Gastrocnemius medialis (tissue), 4 donors: Measurements from ENCODE around the gene SIK2. TPM values are rescaled to one million over a fixed set of nuclear protein-coding genes. Genes with fewer than 3 reads are reported as not detected.

Experiments used
- ATAC-seq, 2 donors: fragments of 150-250 bp; one replicate each; pipeline ENCODE4 v1.9.1; 2016
- DNase-seq, 2 donors: peaks; one replicate each; pipeline ENCODE4 v3.0.0-alpha.2; 2019
- H3K27ac ChIP-seq, 4 donors: fragments of 200-600 bp; sonication (generic); 1 replicate in 1 of 4; 2 replicates in 3 of 4; pipeline ENCODE4 v1.5.1; 2016 to 2018; ENCODE audit warnings: mild to moderate bottlenecking in 2 of 4, moderate library complexity in 1 of 4
- H3K27me3 ChIP-seq, 3 donors: fragments of 200-600 bp; sonication (generic) in 2 of 3; 1 replicate in 1 of 3; 2 replicates in 2 of 3; pipeline versions ENCODE4 v1.5.1 to v1.6.0; 2016 to 2019; ENCODE audit warnings: mild to moderate bottlenecking in 1 of 3, moderate library complexity in 1 of 3
- H3K36me3 ChIP-seq, 2 donors: fragments of 200-600 bp; sonication (generic) in 1 of 2; one replicate each; pipeline ENCODE4 v1.5.1; 2017 to 2018
- H3K4me1 ChIP-seq, 2 donors: fragments of 200-600 bp; sonication (generic) in 1 of 2; one replicate each; pipeline ENCODE4 v1.5.1; 2016 to 2017; ENCODE audit warnings: mild to moderate bottlenecking in 2 of 2
- H3K4me3 ChIP-seq, 4 donors: fragments of 200-600 bp; sonication (generic) in 3 of 4; 1 replicate in 1 of 4; 2 replicates in 3 of 4; pipeline ENCODE4 v1.5.1; 2016 to 2019; ENCODE audit warnings: mild to moderate bottlenecking in 2 of 4
- H3K9me3 ChIP-seq, 3 donors: fragments of 200-600 bp; sonication (generic) in 2 of 3; 1 replicate in 1 of 3; 2 replicates in 2 of 3; pipeline ENCODE4 v1.5.1; 2016 to 2019
- CTCF ChIP-seq, 5 experiments: fragments of 450-650 bp in 3 of 5; fragments of 200-600 bp in 2 of 5; sonication (generic) in 2 of 5; IDR thresholded peaks in 4 of 5; conservative IDR thresholded peaks in 1 of 5; 1 replicate in 4 of 5; 2 replicates in 1 of 5; pipeline ENCODE4 v1.5.1; 2016 to 2019; ENCODE audit warnings: antibody characterized with exemption in 5 of 5, mild to moderate bottlenecking in 3 of 5, moderate library complexity in 3 of 5
- POLR2A ChIP-seq, 2 donors: fragments of 450-650 bp; IDR thresholded peaks; one replicate each; pipeline ENCODE4 v1.6.1; 2017; ENCODE audit warnings: antibody characterized with exemption in 2 of 2, mild to moderate bottlenecking in 2 of 2, moderate library complexity in 2 of 2
- in situ Hi-C, 4 donors: fragments of 200-750 bp; cut with MboI; loops; one replicate each; pipeline versions ENCODE4 v1.15.0 to v1.8.0; 2017; ENCODE audit warnings: low sequenced_read_pairs in 4 of 4
- intact Hi-C: fragments of 100-400 bp; cut with DNase I; formaldehyde crosslinking; loops from one replicate; pipeline ENCODE4 v1.15.1; 2023; ENCODE audit warnings: low total_unique reads
- total RNA-seq, 4 donors: library from RNA; depleted of rRNA; stranded (reverse); fragments of >200 nt; gene quantifications; one replicate each; pipeline versions ENCODE4 v1.1.0 to v1.2.3, GENCODE V29; 2016

Gene SIK2
- total RNA-seq, 4 donors from 2014 or later: 16.5 to 98.7 (median 43.8) TPM

GRCh38 chr11:111735262-111736116, 133.2 kb downstream of the SIK2 start:
- Histone ChIP-seq H3K36me3 (no peaks in the 10 kb centered on the region), H3K27me3 (no peaks in the 10 kb centered on the region), H3K4me3 (peak overlapping the region; percentile 42 to 58 (median 54)), H3K9me3 (no peaks in the 10 kb centered on the region), H3K4me1 (peaks cover 81 to 82% of the 10 kb centered on the region in 2 donors), H3K27ac (peak overlapping the region; percentile 85 to 97 (median 96))
- in situ Hi-C loops: no loop called here
- ATAC-seq (peak; percentile 34 to 59), DNase-seq (peak; percentile 66 to 75)
- peak; percentile 65 to 79 for TF ChIP-seq POLR2A (IDR thresholded peaks at IDR 0.05)
- no peak for TF ChIP-seq CTCF (IDR thresholded peaks at IDR 0.05 in 4 of 5, conservative IDR thresholded peaks at IDR 0.05 in 1 of 5)
- intact Hi-C loops: loop anchor here (1.0 to 2.0 kb wide), 2 partner anchors 31 to 133 kb away; partner anchors contain the start of genes PPP2R1B and SIK2

- Histone ChIP-seq H3K4me1 (peaks cover 75 to 77% of the 10 kb centered on the region in 2 donors), H3K4me3 (peak overlapping the region; percentile 42 to 58 (median 54)), H3K9me3 (no peaks in the 10 kb centered on the region), H3K36me3 (peaks cover 0 to 6% of the 10 kb centered on the region in 2 donors), H3K27me3 (no peaks in the 10 kb centered on the region), H3K27ac (peak overlapping the region; percentile 85 to 97 (median 96))
- DNase-seq: peak in 1 of 2 donors; percentile 11
- no peak for ATAC-seq
- intact Hi-C loops (loop anchor here (1.0 kb wide), 1 partner anchor 30 kb away; the partner anchor contains the start of gene PPP2R1B), in situ Hi-C loops (no loop called here)
- TF ChIP-seq CTCF (IDR thresholded peaks at IDR 0.05 in 4 of 5, conservative IDR thresholded peaks at IDR 0.05 in 1 of 5) (no peak), POLR2A (IDR thresholded peaks at IDR 0.05) (no peak)
Measured at GRCh38 chr11:111736181-111736590, 133.9 kb downstream of the SIK2 start.

GRCh38 chr11:111736621-111737443, 134.6 kb downstream of the SIK2 start:
- intact Hi-C loops (loop anchor here (1.0 kb wide), 1 partner anchor 29 kb away; the partner anchor contains the start of gene PPP2R1B), in situ Hi-C loops (no loop called here)
- no peak for DNase-seq
- no peak for ATAC-seq
- Histone ChIP-seq H3K4me3 (peak overlapping the region in 2 of 4 donors; percentile 42 to 52), H3K4me1 (peaks cover 68 to 70% of the 10 kb centered on the region in 2 donors), H3K36me3 (peaks cover 0 to 12% of the 10 kb centered on the region in 2 donors), H3K9me3 (no peaks in the 10 kb centered on the region), H3K27me3 (no peaks in the 10 kb centered on the region), H3K27ac (peak overlapping the region; percentile 85 to 97 (median 96))
- TF ChIP-seq CTCF (IDR thresholded peaks at IDR 0.05 in 4 of 5, conservative IDR thresholded peaks at IDR 0.05 in 1 of 5): no peak
- no peak for TF ChIP-seq POLR2A (IDR thresholded peaks at IDR 0.05)

- intact Hi-C loops: no loop called here
Measured at GRCh38 chr11:111737444-111738210, 135.4 kb downstream of the SIK2 start.

More at GRCh38 chr11:111737444-111738210, 135.4 kb downstream of the SIK2 start:
- peak in 1 of 2 donors; percentile 16 for ATAC-seq
- in situ Hi-C loops: no loop called here
- DNase-seq: peak in 1 of 2 donors; percentile 16
- Histone ChIP-seq H3K9me3 (no peaks in the 10 kb centered on the region), H3K4me1 (peaks cover 60 to 62% of the 10 kb centered on the region in 2 donors), H3K36me3 (peaks cover 0 to 19% of the 10 kb centered on the region in 2 donors), H3K27ac (peak overlapping the region; percentile 85 to 97 (median 96)), H3K27me3 (no peaks in the 10 kb centered on the region), H3K4me3 (peak overlapping the region in 3 of 4 donors; percentile 14 to 27 (median 24))
- no peak for TF ChIP-seq POLR2A (IDR thresholded peaks at IDR 0.05)
- no peak for TF ChIP-seq CTCF (IDR thresholded peaks at IDR 0.05 in 4 of 5, conservative IDR thresholded peaks at IDR 0.05 in 1 of 5)
